HUDEP-2 (cell line): ENCODE results near the gene TRIM9.
"Not testable (repeated sequence)": the region's sequence is repeated elsewhere in the genome, so short reads cannot be mapped to it uniquely, and the experiment has no call there.

ENCODE experiments used
- DNase-seq, 76 experiments: peaks; one replicate each; lab custom pipeline; 2025; ENCODE audit not compliant: unreplicated experiment in 76 of 76; lab: John Stamatoyannopoulos, UW

TRIM9 gene

DNA sequence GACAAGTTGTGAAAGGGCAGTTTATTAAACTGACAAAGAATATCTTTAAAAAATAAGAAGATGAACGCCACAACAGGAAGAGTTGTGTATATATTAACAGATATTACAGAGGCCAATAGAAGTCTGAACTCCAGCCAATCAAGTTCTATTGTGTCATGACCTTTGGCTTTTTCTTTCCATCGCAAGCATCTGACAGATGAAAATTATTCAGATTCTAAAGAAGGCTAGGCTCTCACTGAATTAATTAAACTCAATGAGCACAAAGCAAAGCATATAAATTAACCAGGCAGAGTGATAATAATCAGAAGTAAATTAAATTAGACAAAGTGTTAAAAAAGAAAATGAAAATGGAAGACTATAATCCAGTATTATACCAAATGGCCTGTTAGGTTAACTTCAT is 88.6 kb downstream of the TRIM9 start:
- no peak for DNase-seq

DNA sequence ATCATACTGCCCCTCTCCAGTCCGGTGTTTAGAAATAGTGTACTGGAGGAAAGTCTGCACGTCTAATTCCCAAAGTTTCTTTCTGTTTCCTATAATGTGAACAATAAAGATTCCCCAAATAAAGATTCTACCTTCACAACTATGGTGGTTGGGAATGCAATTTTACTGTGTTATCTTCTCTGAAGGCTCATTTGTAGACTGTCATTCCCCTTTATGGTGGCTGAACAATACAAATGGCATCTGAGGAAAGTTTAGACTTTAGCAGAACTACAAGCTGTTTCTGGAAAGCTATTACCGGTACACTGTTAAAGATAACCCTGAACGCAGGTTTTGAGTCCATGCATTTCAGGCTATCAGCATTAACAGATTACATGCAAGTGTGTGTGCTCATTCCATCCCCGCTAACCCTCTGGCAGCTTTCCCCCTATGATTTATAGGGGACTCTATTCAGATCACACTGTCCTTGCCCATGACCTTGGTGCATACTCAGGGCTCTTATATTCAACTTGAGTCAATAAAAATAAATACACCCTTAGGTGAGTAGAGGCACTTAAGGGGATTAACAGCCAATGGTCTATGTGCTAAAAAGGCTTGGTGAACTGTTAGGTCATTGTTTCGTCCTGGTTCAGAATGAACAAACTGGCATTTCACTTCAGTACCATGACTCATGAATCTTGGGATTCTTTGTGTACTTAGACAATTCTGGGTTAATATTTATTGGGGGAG is 89.9 kb downstream of the TRIM9 start:
- DNase-seq: no peak

DNA sequence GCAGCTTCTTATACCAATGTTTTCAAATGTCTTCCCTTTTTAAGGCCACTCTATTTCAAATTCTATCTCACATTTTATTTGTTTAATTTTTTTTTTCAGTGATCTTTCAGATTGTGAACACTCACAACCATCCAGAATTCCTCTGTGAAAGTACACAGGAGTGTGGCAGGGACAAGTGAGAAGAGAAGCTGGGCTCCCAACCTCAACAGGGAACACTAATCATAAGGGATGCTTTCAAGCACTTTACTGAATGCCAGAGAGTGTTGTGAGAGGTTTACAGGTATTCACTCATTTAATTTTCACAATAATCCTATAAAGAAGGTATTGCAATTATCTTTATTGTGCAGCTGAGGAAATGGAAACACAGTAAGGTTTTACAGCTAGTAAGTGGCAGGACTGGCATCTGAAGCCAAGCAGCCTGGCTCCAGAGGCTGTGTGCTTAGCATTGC is 90.5 kb downstream of the TRIM9 start:
- no peak for DNase-seq

DNA sequence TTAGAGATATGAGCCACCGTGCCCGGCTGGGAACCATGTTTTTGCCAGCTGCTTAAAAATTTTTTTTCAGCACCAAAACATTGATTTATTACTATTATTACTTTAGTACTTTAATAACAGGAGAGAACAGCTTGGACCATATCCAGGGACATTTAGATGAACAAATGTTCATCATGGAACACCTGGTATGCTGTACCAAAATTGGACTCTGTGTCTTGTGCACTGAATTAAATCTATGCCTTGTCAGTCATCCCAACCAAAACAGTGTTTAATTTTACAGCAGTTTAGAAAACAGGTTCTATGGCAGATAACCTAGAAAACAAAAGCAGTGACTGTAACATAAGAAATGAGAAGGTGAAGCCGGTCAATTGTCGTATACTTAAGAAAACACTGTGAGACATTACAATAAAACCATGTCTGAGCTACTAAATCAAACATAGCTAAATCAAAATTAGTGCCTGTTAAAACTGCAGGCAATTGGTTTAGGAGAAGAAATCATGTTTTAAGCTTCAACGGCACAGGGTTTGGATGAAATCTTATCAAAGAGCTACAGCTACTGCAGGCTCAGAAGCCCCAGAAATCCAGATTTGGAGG is 92.4 kb downstream of the TRIM9 start:
- DNase-seq: no peak

DNA sequence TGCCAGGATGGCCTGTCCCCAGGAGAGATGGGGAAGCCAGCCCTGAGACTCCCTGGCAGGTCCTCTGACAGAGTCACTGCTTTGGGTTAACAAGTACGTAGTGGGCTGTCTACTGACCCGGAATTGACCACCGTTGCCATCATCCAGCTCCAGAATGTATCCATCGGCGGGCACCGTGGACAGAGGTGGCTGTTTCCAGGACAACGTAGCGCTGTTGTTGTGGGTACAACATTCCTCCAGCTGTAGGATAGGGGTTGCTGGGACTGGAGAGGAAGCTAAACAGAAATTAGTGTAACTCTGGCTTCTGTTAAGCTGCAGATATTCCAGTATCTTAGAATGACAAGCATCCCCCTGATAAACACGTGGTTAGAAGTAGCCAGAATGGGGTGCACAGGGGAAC is 94.3 kb downstream of the TRIM9 start:
- DNase-seq: no peak

DNA sequence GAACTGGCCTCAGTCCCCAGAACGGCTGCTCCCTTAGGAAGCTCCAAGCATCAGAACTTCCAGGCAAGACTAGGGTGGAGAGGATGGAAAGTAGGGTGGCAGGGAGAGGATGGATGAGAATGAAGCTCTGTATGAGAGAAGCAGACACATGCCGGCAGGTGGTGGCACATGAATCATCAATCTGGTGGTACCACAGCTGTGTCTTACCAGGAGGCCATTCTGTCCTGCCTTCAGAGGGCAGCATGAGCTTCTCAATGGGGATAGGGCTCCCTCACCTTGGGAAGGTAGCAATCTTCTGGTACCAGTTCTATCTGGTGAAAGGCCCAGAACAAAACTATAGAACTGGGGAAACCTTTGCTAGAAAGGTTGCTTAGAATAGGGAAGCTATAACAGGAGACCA is 95.2 kb downstream of the TRIM9 start:
- no peak for DNase-seq

DNA sequence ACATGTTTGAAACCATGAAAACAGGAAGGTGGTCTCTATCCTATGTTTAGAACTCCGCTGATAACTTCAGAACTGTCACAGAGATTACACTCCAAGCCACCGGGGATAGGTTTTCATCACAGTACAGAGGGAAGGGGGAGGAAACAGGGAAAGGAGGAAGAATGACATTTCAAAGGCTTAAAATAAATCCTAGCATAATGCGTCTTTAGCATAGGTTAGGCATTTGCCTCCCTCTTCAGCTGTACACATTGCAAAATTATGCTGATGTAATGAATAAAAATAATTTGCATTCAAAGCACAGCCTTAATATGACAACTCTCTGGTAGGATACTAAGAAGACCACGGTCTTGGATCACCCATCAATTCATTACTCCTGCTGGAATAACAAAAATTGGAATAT is 96.3 kb downstream of the TRIM9 start:
- no peak for DNase-seq

- no peak for DNase-seq
Observed at GRCh38 chr14:50997712-50998111, 97.2 kb downstream of the TRIM9 start.

DNA sequence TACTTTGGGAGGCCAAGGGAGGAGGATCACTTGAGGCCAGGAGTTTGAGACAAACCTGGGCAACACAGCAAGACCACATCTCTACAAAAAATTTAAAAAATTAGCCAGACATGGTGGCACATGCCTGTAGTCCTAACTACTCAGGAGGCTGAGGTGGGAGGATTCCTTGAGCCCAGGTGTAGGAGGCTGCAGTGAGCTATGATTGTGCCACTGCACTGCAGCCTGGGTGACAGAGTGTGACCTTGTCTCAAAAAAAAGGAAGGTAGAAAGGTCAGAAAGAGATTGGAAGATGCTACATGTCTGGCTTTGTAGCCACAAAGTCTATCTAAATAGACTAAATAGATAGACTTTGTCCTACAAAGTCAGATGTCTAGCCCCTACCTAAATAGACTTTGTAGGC is 100.7 kb downstream of the TRIM9 start:
- not testable (repeated sequence) for DNase-seq

DNA sequence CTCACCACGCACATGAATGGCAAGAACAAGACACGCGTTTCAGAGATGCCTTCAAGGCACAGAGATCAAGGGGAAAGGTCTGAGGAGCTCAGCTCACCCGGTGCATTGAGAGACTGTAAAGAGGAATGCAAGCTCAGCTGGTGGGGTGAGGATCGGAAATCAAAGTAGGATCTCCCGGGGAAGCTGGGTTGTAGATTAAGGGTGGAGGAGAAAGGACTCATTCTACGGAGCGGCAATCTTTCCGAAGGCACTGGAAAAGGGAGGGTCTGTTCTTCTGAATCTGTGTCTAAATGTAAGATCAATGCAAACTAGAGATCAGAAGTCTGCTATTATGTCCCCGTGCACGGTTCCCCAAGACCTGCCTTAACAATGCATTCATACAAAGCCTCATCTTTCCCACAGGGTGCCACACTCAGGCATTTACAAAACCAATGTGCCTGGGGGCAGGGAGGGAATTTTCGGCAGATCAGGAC is 109.0 kb downstream of the TRIM9 start:
- no peak for DNase-seq

DNA sequence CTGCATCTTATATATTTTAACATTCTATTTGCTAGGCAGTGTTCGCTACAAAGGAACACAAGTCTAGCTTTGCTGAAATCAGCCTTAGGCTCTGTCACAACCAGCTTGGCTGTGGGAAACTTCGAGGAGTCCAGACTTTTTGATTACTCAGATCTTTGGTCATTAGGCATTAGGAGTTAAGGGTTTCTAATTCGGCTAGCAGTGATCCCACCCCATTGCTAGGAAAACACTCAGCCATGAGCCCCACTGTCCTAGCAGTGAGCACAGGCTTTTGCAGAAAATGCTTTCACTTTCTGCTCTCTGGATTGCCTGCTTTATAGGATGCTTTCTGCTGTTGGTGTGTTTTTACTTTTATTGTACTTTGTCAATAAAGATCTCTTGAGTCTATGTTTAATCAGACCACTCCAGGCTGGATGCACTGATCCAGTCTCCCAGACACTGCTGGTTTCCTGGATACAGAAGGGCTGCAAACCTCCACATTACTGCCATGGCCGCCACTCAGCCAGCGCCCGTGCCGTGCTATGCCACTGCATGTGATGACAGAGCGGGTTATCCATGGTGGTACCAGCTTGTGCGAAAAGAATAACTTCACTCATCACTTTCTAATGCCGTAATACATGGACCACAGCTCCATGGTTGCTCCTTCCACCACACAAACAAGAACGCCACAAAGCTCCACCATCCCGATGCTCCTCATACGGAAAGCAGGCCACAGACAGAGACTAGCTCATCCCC is 109.6 kb downstream of the TRIM9 start:
- DNase-seq: no peak

GRCh38 chr14:50984036-50984710 is 110.7 kb downstream of the TRIM9 start:
- DNase-seq: no peak

GRCh38 chr14:50979941-50980850 is 114.7 kb downstream of the TRIM9 start:
- no peak for DNase-seq

DNA sequence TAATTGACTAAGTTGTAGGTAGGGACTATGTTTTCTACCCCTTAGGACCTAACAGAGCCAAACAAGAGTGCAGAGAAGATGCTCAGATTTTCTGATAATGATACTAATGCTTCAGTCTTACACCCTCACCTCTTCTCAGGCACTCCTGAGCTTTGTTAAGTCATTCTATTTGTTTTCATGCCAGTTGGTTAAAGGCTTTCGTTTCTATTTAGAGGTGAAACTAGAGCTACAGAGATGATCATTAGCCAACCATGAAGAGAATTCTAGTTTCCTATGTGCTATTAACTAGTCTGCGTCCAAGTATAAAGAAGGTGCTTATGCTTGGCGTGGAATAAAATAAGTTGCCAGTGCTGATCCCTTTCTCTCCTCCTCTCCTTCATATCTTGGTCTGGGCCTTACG is 116.0 kb downstream of the TRIM9 start:
- DNase-seq: no peak

DNA sequence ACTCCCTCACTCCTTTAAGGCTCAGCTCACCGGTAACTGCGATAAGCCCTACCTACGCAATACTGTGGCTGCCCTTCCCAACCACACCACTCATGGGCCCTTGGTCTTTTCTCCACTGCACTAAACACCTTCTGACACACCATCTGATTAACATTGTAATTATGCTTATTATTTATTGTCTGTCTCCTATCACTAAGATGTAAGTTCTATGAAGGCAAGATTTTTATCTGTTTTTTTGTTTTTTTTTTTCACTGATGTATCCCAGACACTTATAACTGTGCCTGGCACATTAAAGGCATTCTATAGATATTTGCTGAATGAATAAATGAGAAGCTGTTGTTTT is 116.4 kb downstream of the TRIM9 start:
- no peak for DNase-seq

DNA sequence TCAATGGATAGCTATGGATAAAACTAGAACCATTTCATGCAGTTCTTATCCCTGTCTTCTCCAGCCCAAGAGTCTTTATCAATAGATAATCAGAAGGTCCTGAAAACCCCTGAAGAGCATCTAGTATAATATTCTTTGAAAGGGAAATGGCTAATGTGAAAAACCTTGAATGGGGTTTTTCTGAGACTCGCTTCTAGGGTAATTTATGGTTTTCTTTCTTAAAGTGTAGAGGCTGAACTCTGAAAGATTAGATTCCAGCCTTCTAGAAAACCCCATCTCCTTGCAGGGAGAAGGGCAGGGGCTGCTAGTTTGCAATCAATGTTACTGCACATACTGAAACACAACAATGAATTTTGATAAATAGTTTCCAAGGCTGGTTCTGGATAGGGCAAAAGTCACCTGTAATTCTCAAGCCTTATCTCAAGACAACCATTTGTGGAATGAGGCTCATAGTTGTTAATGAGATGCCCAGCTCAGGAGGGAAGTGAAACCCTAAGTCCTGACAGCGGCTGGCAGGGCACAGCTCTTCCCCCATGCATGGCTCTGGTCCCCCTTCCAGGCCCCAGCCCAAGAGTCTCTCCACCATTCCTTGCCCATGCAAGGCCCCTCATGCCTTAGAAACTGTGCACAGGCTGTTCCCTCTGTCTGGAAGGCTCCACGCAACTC is 116.9 kb downstream of the TRIM9 start:
- DNase-seq: no peak

DNA sequence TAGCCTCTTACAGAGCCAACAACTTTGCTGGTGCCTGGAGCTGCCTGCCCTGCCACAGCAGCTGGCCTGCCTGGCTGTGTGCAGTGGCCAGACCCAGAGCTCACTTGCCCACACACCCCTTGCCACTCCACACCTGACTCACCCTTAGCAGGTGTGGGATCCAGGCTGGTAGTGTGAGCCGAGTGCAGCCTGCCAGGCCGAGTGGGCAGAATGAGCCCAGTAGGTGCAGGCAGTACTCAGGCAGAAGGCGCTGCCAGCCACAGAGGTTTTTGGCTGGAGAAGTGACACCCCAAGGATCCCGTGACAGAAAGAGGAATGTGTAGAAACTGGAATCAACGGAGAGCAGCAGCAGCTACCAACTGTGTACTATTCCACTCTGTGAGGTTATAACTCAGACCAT is 120.8 kb downstream of the TRIM9 start:
- DNase-seq: no peak

- DNase-seq: no peak
Observed at GRCh38 chr14:50972734-50973133, 122.2 kb downstream of the TRIM9 start.

GRCh38 chr14:50970886-50971781 is 123.8 kb downstream of the TRIM9 start:
- no peak for DNase-seq
